ENCODE data around the gene TAAR8. TPM values are rescaled to one million over a fixed set of nuclear protein-coding genes. Genes with fewer than 3 reads are reported as not detected.

The TAAR8 gene
- total and polyA plus RNA-seq, 2 of the 13 experiments (the other 11 are each of a cell fraction or from before 2014, with no cell fraction given): 0.07 TPM; not detected in 1

- Histone ChIP-seq H3K9ac (ENCODE audit: insufficient read depth, low read depth, low read length) (peak overlapping the region; percentile 76; the same call in 1 of the 2 replicates), H3K27me3 (ENCODE audit: control insufficient read depth in 1 of 2, insufficient read depth in 2 of 2, low read length in 2 of 2) (no peaks in the 10 kb centered on the region), H3K9me3 (ENCODE audit: low read length) (no peaks in the 10 kb centered on the region), H3K27ac (ENCODE audit: extremely low read length, insufficient read depth, low read length) (no peak overlapping the region), H2AFZ (ENCODE audit: low read length) (peak overlapping the region; percentile 68), H3K4me1 (ENCODE audit: insufficient read depth, low read length) (peaks cover 28% of the 10 kb centered on the region), H3K4me2 (ENCODE audit: low read depth, low read length) (peak overlapping the region; percentile 92), H3K36me3 (replicated peaks in 1 of 2; ENCODE audit: control insufficient read depth in 1 of 2, insufficient read depth in 2 of 2, low read length in 2 of 2) (no peaks in the 10 kb centered on the region; a peak in 1 of 5 replicates), H3K79me2 (ENCODE audit: insufficient read depth, low read length) (peaks cover 29% of the 10 kb centered on the region), H4K20me1 (ENCODE audit: insufficient read depth, low read length) (peaks cover 7% of the 10 kb centered on the region; the same call in 1 of the 2 replicates), H3K4me3 (replicated peaks in 1 of 3; ENCODE audit: insufficient read depth in 1 of 3, low read depth in 2 of 3, low read length in 3 of 3) (peak overlapping the region; percentile 82 to 89 (median 88); a peak in 5 of 6 replicates)
- in situ Hi-C loops (cut with HindIII; ENCODE audit: extremely low pct_ligation_motif_present, low pct_unique_long_range_greater_than_20kb): no loop called here
- no peak for ATAC-seq
- intact Hi-C loops (cut with micrococcal nuclease; ENCODE audit: unreplicated experiment): loop anchor here (5.0 to 10.0 kb wide), 3 partner anchors 298 to 1438 kb away; partner anchors contain the start of genes RPS12 and TBPL1
- no peak for FAIRE-seq
- BruUV-seq (replicated peaks): no TSS peak
- ChIA-PET POLR2A (interaction anchor here (1.3 to 1.7 kb wide), 2 partner anchors 9 to 234 kb away, joined by 4 to 7 read pairs; no protein-coding TSS in a partner anchor), CTCF (ENCODE audit: low intra/inter-chr PET ratio, low total read pairs) (no interaction called here)
- DNase-seq (ENCODE audit: low spot score): peak; percentile 37
- 0% methylated on average over 3 of the region's 3 CpGs for WGBS (ENCODE audit: low lambda C conversion rate)
- TF ChIP-seq FOXK2 (IDR thresholded peaks at IDR 0.05) (0 out of 2 replicates have a peak, but pooled peaks have one; percentile 21), NFE2L1 (CRISPR knock-in tag; IDR thresholded peaks at IDR 0.05; ENCODE audit: borderline replicate concordance) (no peak), NAIF1 (CRISPR knock-in tag; IDR thresholded peaks at IDR 0.05; ENCODE audit: borderline replicate concordance) (no peak), ZNF317 (CRISPR knock-in tag; IDR thresholded peaks at IDR 0.05) (no peak), MTF2 (CRISPR knock-in tag; IDR thresholded peaks at IDR 0.05; ENCODE audit: borderline replicate concordance) (no peak), ZBTB20 (CRISPR knock-in tag; IDR thresholded peaks at IDR 0.05; ENCODE audit: borderline replicate concordance, low read depth) (no peak), JARID2 (CRISPR knock-in tag; IDR thresholded peaks at IDR 0.05; ENCODE audit: insufficient replicate concordance) (no peak), ZNF775 (CRISPR knock-in tag; IDR thresholded peaks at IDR 0.05; ENCODE audit: borderline replicate concordance) (no peak), ATF2 (CRISPR knock-in tag; IDR thresholded peaks at IDR 0.05) (0 out of 2 replicates have a peak, but pooled peaks have one; percentile 22), ATF7 (IDR thresholded peaks at IDR 0.05) (peak; percentile 84), ATF7 (CRISPR knock-in tag; IDR thresholded peaks at IDR 0.05) (no peak; the same call in 1 of the 2 replicates), ZNF124 (CRISPR knock-in tag; IDR thresholded peaks at IDR 0.05) (no peak), ZNF710 (CRISPR knock-in tag; IDR thresholded peaks at IDR 0.05; ENCODE audit: borderline replicate concordance) (no peak), SP2 (CRISPR knock-in tag; IDR thresholded peaks at IDR 0.05) (no peak)
- TF ChIP-seq, protein P1, sequence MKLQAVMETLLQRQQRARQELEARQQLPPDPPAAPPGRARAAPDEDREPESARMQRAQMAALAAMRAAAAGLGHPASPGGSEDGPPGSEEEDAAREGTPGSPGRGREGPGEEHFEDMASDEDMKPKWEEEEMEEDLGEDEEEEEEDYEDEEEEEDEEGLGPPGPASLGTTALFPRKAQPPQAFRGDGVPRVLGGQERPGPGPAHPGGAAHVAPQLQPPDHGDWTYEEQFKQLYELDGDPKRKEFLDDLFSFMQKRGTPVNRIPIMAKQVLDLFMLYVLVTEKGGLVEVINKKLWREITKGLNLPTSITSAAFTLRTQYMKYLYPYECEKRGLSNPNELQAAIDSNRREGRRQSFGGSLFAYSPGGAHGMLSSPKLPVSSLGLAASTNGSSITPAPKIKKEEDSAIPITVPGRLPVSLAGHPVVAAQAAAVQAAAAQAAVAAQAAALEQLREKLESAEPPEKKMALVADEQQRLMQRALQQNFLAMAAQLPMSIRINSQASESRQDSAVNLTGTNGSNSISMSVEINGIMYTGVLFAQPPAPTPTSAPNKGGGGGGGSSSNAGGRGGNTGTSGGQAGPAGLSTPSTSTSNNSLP (IDR thresholded peaks at IDR 0.05; ENCODE audit: low read depth, low read length): no peak
- TF ChIP-seq, protein P2, sequence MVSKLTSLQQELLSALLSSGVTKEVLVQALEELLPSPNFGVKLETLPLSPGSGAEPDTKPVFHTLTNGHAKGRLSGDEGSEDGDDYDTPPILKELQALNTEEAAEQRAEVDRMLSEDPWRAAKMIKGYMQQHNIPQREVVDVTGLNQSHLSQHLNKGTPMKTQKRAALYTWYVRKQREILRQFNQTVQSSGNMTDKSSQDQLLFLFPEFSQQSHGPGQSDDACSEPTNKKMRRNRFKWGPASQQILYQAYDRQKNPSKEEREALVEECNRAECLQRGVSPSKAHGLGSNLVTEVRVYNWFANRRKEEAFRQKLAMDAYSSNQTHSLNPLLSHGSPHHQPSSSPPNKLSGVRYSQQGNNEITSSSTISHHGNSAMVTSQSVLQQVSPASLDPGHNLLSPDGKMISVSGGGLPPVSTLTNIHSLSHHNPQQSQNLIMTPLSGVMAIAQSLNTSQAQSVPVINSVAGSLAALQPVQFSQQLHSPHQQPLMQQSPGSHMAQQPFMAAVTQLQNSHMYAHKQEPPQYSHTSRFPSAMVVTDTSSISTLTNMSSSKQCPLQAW (CRISPR knock-in tag; IDR thresholded peaks at IDR 0.05): no peak
Observed at GRCh38 chr6:132513831-132514545, 38.5 kb upstream of the TAAR8 start.

Data from HepG2 (cell line).